ENCODE results near the gene TYMS. TPM values are rescaled to one million over a fixed set of nuclear protein-coding genes. Genes with fewer than 3 reads are reported as not detected.

TYMS gene
- total and polyA plus RNA-seq, 2 donors (not counting 3 experiments of a cell fraction or from before 2014, with no cell fraction given) = 136 to 200 TPM

DNA sequence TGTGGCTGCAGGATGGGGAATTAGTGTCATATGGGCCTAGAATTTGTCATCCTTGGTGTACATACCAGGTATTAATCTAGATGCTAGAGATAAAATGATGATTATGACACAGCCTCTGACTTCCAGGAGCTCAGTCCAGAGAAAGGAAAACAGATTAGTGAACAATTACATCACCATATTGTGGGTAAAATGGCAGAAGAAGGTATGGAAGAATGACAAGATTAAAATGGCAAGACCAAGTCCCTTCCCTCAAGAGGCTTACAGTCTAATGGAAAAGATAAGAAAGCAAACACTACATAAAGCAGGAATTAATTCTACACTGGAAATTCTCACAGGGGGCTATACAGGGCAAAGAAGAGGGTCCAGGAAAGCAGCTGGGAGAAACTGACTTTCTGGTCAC lies 25.9 kb upstream of the TYMS start:
- dilution Hi-C loops (cut with MboI; ENCODE audit: extremely low pct_ligation_motif_present, low sequenced_read_pairs) (no loop called here), intact Hi-C loops (cut with micrococcal nuclease) (no loop called here)
- BruUV-seq (replicated peaks) = no TSS peak
- Histone ChIP-seq H4K20me1 (replicated peaks; ENCODE audit: control insufficient read depth, extremely low read depth, insufficient read depth, low read length) (no peaks in the 10 kb centered on the region), H3K9ac (replicated peaks; ENCODE audit: extremely low read depth, insufficient read depth, low read length) (no peak overlapping the region), H2AFZ (ENCODE audit: low read depth, low read length) (no peak overlapping the region), H3K36me3 (ENCODE audit: control insufficient read depth in 2 of 2, extremely low read depth in 1 of 2, insufficient read depth in 2 of 2, low read length in 2 of 2) (no peaks in the 10 kb centered on the region), H3K4me3 (replicated peaks in 1 of 3; ENCODE audit: insufficient read depth in 1 of 3, low read depth in 1 of 3, low read length in 3 of 3) (no peak overlapping the region), H3K4me1 (ENCODE audit: control insufficient read depth, extremely low read depth, insufficient read depth, low read length) (peaks cover 5% of the 10 kb centered on the region), H3K9me3 (replicated peaks; ENCODE audit: control insufficient read depth, insufficient read depth, low read length) (no peaks in the 10 kb centered on the region), H3K9me1 (replicated peaks; ENCODE audit: control insufficient read depth, extremely low read depth, insufficient read depth, low read length) (no peaks in the 10 kb centered on the region), H3K79me2 (ENCODE audit: control insufficient read depth, insufficient read depth, low read length) (no peaks in the 10 kb centered on the region), H3K27ac (ENCODE audit: insufficient read depth, low read depth, low read length) (no peak overlapping the region), H3K27me3 (ENCODE audit: control insufficient read depth in 2 of 2, insufficient read depth in 2 of 2, low read length in 2 of 2) (peaks cover 0 to 2% of the 10 kb centered on the region in 2 experiments), H3K4me2 (ENCODE audit: insufficient read depth, low read length) (no peak overlapping the region)
- TF ChIP-seq MYC (IDR thresholded peaks at IDR 0.05; ENCODE audit: low read depth, low read length) (no peak), POLR2A (IDR thresholded peaks at IDR 0.05; ENCODE audit: low read depth, low read length) (no peak), GATA2 (IDR thresholded peaks at IDR 0.05; ENCODE audit: insufficient read depth, insufficient read length, low read depth, low read length) (no peak), FOS (IDR thresholded peaks at IDR 0.05; ENCODE audit: borderline replicate concordance, insufficient read depth, low read length) (no peak), JUN (IDR thresholded peaks at IDR 0.05; ENCODE audit: borderline replicate concordance, insufficient read depth, insufficient read length, low read depth) (no peak), EZH2 (IDR thresholded peaks at IDR 0.05; ENCODE audit: borderline replicate concordance, low read depth, low read length, severe bottlenecking) (no peak)
- TF ChIP-seq, protein P1, sequence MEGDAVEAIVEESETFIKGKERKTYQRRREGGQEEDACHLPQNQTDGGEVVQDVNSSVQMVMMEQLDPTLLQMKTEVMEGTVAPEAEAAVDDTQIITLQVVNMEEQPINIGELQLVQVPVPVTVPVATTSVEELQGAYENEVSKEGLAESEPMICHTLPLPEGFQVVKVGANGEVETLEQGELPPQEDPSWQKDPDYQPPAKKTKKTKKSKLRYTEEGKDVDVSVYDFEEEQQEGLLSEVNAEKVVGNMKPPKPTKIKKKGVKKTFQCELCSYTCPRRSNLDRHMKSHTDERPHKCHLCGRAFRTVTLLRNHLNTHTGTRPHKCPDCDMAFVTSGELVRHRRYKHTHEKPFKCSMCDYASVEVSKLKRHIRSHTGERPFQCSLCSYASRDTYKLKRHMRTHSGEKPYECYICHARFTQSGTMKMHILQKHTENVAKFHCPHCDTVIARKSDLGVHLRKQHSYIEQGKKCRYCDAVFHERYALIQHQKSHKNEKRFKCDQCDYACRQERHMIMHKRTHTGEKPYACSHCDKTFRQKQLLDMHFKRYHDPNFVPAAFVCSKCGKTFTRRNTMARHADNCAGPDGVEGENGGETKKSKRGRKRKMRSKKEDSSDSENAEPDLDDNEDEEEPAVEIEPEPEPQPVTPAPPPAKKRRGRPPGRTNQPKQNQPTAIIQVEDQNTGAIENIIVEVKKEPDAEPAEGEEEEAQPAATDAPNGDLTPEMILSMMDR (IDR thresholded peaks at IDR 0.05; ENCODE audit: extremely low read depth in 1 of 2, insufficient read depth in 1 of 2, low read depth in 1 of 2, low read length in 2 of 2) = no peak
- TF ChIP-seq, protein P2, sequence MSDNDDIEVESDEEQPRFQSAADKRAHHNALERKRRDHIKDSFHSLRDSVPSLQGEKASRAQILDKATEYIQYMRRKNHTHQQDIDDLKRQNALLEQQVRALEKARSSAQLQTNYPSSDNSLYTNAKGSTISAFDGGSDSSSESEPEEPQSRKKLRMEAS (IDR thresholded peaks at IDR 0.05; ENCODE audit: insufficient read depth, insufficient read length) = no peak
- POLR2A ChIA-PET = no interaction called here
- CTCF ChIA-PET = interaction anchor here (0.7 to 2.5 kb wide), 8 partner anchors 8 to 345 kb away, joined by 3 to 16 read pairs (median 4); no protein-coding TSS in a partner anchor
- DNase-seq (ENCODE audit: low read depth, low spot score) = no peak
- no peak for FAIRE-seq
